ENCODE results near the gene DSCAML1. TPM values are rescaled to one million over a fixed set of nuclear protein-coding genes. Genes with fewer than 3 reads are reported as not detected.

Gene DSCAML1
- total and polyA plus RNA-seq, 7 experiments from 2014 or later = 0.17 to 1.3 (median 0.60) TPM; not detected in 2

GRCh38 chr11:117419482-117420142, 377.4 kb downstream of the DSCAML1 start:
- no peaks in the 10 kb centered on the region for H3K4me1 ChIP-seq (ENCODE audit: control insufficient read depth in 2 of 2, insufficient read depth in 2 of 2, low read length in 2 of 2)
- Mint-ChIP-seq H3K36me3 (no peaks in the 10 kb centered on the region), H3K27ac (no peak overlapping the region), H3K4me3 (no peak overlapping the region), H3K27me3 (peaks cover 0 to 3% (median under 1%) of the 10 kb centered on the region in 5 donors), H3K4me1 (peaks cover 0 to 2% (median 0%) of the 10 kb centered on the region in 7 donors), H3K9me3 (peaks cover 0 to 2% (median 0%) of the 10 kb centered on the region in 11 donors)
- ChIA-PET POLR2A (no interaction called here), CTCF (no interaction called here)
- no peak for ATAC-seq
- H3K27me3 ChIP-seq (ENCODE audit: control insufficient read depth in 2 of 2, insufficient read depth in 2 of 2, low read length in 2 of 2) = no peaks in the 10 kb centered on the region
- no peak overlapping the region for H3K27ac ChIP-seq (ENCODE audit: low read depth, low read length)
- no peak for DNase-seq
- H3K9me3 ChIP-seq (ENCODE audit: control insufficient read depth in 2 of 3, low read length in 3 of 3) = no peaks in the 10 kb centered on the region
- no peak overlapping the region for H3K4me3 ChIP-seq (ENCODE audit: low read length)
- H3K36me3 ChIP-seq (ENCODE audit: control insufficient read depth in 2 of 3, insufficient read depth in 3 of 3, low read length in 3 of 3) = no peaks in the 10 kb centered on the region
- intact Hi-C loops (cut with micrococcal nuclease) = loop anchor here in 1 of 2 donors (10.0 kb wide), 1 partner anchor 525 kb away; no protein-coding TSS in a partner anchor

GRCh38 chr11:117418737-117419481, 378.1 kb downstream of the DSCAML1 start:
- DNase-seq (no peak), ATAC-seq (no peak)
- Histone ChIP-seq H3K9me3 (ENCODE audit: control insufficient read depth in 2 of 3, low read length in 3 of 3) (no peaks in the 10 kb centered on the region), H3K4me1 (ENCODE audit: control insufficient read depth in 2 of 2, insufficient read depth in 2 of 2, low read length in 2 of 2) (no peaks in the 10 kb centered on the region), H3K4me3 (ENCODE audit: low read length) (no peak overlapping the region), H3K27me3 (ENCODE audit: control insufficient read depth in 2 of 2, insufficient read depth in 2 of 2, low read length in 2 of 2) (no peaks in the 10 kb centered on the region), H3K27ac (ENCODE audit: low read depth, low read length) (no peak overlapping the region), H3K36me3 (ENCODE audit: control insufficient read depth in 2 of 3, insufficient read depth in 3 of 3, low read length in 3 of 3) (no peaks in the 10 kb centered on the region)
- Mint-ChIP-seq H3K9me3 (peaks cover 0 to 2% (median 0%) of the 10 kb centered on the region in 11 donors), H3K4me1 (peaks cover 0 to 2% (median 0%) of the 10 kb centered on the region in 7 donors), H3K36me3 (no peaks in the 10 kb centered on the region), H3K27ac (no peak overlapping the region), H3K4me3 (no peak overlapping the region), H3K27me3 (peaks cover 0 to 1% (median 0%) of the 10 kb centered on the region in 5 donors)
- POLR2A ChIA-PET = no interaction called here
- intact Hi-C loops (cut with micrococcal nuclease) = no loop called here
- CTCF ChIA-PET = interaction anchor here (1.4 kb wide), 1 partner anchor 8 kb away, joined by 4 read pairs; no protein-coding TSS in a partner anchor

- H3K4me3 ChIP-seq (ENCODE audit: low read length) = no peak overlapping the region
- no peaks in the 10 kb centered on the region for H3K27me3 Mint-ChIP-seq
These were observed 379.2 kb downstream of the DSCAML1 start for GRCh38 chr11:117417856-117418255.

GRCh38 chr11:117417342-117417741, 379.7 kb downstream of the DSCAML1 start:
- POLR2A ChIA-PET = no interaction called here
- intact Hi-C loops (cut with micrococcal nuclease) = no loop called here

More at GRCh38 chr11:117417856-117418255, 379.2 kb downstream of the DSCAML1 start:
- Histone ChIP-seq H3K27ac (ENCODE audit: low read depth, low read length) (no peak overlapping the region), H3K27me3 (ENCODE audit: control insufficient read depth in 2 of 2, insufficient read depth in 2 of 2, low read length in 2 of 2) (no peaks in the 10 kb centered on the region), H3K36me3 (ENCODE audit: control insufficient read depth in 2 of 3, insufficient read depth in 3 of 3, low read length in 3 of 3) (no peaks in the 10 kb centered on the region), H3K9me3 (ENCODE audit: control insufficient read depth in 2 of 3, low read length in 3 of 3) (no peaks in the 10 kb centered on the region), H3K4me1 (ENCODE audit: control insufficient read depth in 2 of 2, insufficient read depth in 2 of 2, low read length in 2 of 2) (no peaks in the 10 kb centered on the region)
- ChIA-PET CTCF (interaction anchor here (1.4 kb wide), 1 partner anchor 9 kb away, joined by 4 read pairs; no protein-coding TSS in a partner anchor), POLR2A (no interaction called here)
- ATAC-seq (no peak), DNase-seq (no peak)
- H3K4me1 Mint-ChIP-seq = peaks cover 0 to 2% (median 0%) of the 10 kb centered on the region in 7 donors
- no peak overlapping the region for H3K27ac Mint-ChIP-seq
- peaks cover 0 to 5% (median 3%) of the 10 kb centered on the region in 5 donors for H3K36me3 Mint-ChIP-seq
- peaks cover 0 to 2% (median 0%) of the 10 kb centered on the region in 11 donors for H3K9me3 Mint-ChIP-seq
- no peak overlapping the region for H3K4me3 Mint-ChIP-seq
- intact Hi-C loops (cut with micrococcal nuclease) = no loop called here

GRCh38 chr11:117415358-117415896, 381.6 kb downstream of the DSCAML1 start:
- Histone ChIP-seq H3K27ac (ENCODE audit: low read depth, low read length) (no peak overlapping the region), H3K4me3 (ENCODE audit: low read length) (no peak overlapping the region), H3K9me3 (ENCODE audit: control insufficient read depth in 2 of 3, low read length in 3 of 3) (no peaks in the 10 kb centered on the region), H3K27me3 (ENCODE audit: control insufficient read depth in 2 of 2, insufficient read depth in 2 of 2, low read length in 2 of 2) (no peaks in the 10 kb centered on the region), H3K4me1 (ENCODE audit: control insufficient read depth in 2 of 2, insufficient read depth in 2 of 2, low read length in 2 of 2) (no peaks in the 10 kb centered on the region), H3K36me3 (ENCODE audit: control insufficient read depth in 2 of 3, insufficient read depth in 3 of 3, low read length in 3 of 3) (peaks cover 0 to 6% (median 0%) of the 10 kb centered on the region in 3 experiments)
- H3K27me3 Mint-ChIP-seq = no peaks in the 10 kb centered on the region
- ATAC-seq (no peak), DNase-seq (no peak)
- POLR2A ChIA-PET = no interaction called here
- intact Hi-C loops (cut with micrococcal nuclease) = no loop called here
- H3K9me3 Mint-ChIP-seq = peaks cover 0 to 2% (median 0%) of the 10 kb centered on the region in 11 donors
- H3K4me1 Mint-ChIP-seq = peaks cover 0 to 2% (median 0%) of the 10 kb centered on the region in 7 donors
- H3K36me3 Mint-ChIP-seq = peaks cover 0 to 10% (median 3%) of the 10 kb centered on the region in 5 donors
- no peak overlapping the region for H3K4me3 Mint-ChIP-seq
- no peak overlapping the region for H3K27ac Mint-ChIP-seq
- CTCF ChIA-PET = no interaction called here

More at GRCh38 chr11:117417342-117417741, 379.7 kb downstream of the DSCAML1 start:
- Mint-ChIP-seq H3K4me1 (peaks cover 0 to 2% (median 0%) of the 10 kb centered on the region in 7 donors), H3K36me3 (peaks cover 0 to 9% (median 3%) of the 10 kb centered on the region in 5 donors), H3K9me3 (peaks cover 0 to 2% (median 0%) of the 10 kb centered on the region in 11 donors), H3K27ac (no peak overlapping the region), H3K4me3 (no peak overlapping the region), H3K27me3 (no peaks in the 10 kb centered on the region)
- H3K36me3 ChIP-seq (ENCODE audit: control insufficient read depth in 2 of 3, insufficient read depth in 3 of 3, low read length in 3 of 3) = no peaks in the 10 kb centered on the region
- DNase-seq (no peak), ATAC-seq (no peak)
- no peak overlapping the region for H3K27ac ChIP-seq (ENCODE audit: low read depth, low read length)
- H3K4me1 ChIP-seq (ENCODE audit: control insufficient read depth in 2 of 2, insufficient read depth in 2 of 2, low read length in 2 of 2) = no peaks in the 10 kb centered on the region
- CTCF ChIA-PET = interaction anchor here (1.4 kb wide), 1 partner anchor 9 kb away, joined by 4 read pairs; no protein-coding TSS in a partner anchor
- no peaks in the 10 kb centered on the region for H3K27me3 ChIP-seq (ENCODE audit: control insufficient read depth in 2 of 2, insufficient read depth in 2 of 2, low read length in 2 of 2)
- no peak overlapping the region for H3K4me3 ChIP-seq (ENCODE audit: low read length)
- no peaks in the 10 kb centered on the region for H3K9me3 ChIP-seq (ENCODE audit: control insufficient read depth in 2 of 3, low read length in 3 of 3)

GRCh38 chr11:117414724-117415123, 382.3 kb downstream of the DSCAML1 start:
- Histone ChIP-seq H3K27me3 (ENCODE audit: control insufficient read depth in 2 of 2, insufficient read depth in 2 of 2, low read length in 2 of 2) (no peaks in the 10 kb centered on the region), H3K4me1 (ENCODE audit: control insufficient read depth in 2 of 2, insufficient read depth in 2 of 2, low read length in 2 of 2) (no peaks in the 10 kb centered on the region), H3K9me3 (ENCODE audit: control insufficient read depth in 2 of 3, low read length in 3 of 3) (no peaks in the 10 kb centered on the region), H3K27ac (ENCODE audit: low read depth, low read length) (no peak overlapping the region), H3K36me3 (ENCODE audit: control insufficient read depth in 2 of 3, insufficient read depth in 3 of 3, low read length in 3 of 3) (peaks cover 0 to 9% (median 0%) of the 10 kb centered on the region in 3 experiments), H3K4me3 (ENCODE audit: low read length) (no peak overlapping the region)
- Mint-ChIP-seq H3K36me3 (peaks cover 2 to 14% (median 7%) of the 10 kb centered on the region in 5 donors), H3K9me3 (peaks cover 0 to 2% (median 0%) of the 10 kb centered on the region in 11 donors), H3K4me1 (peaks cover 0 to 2% (median 0%) of the 10 kb centered on the region in 7 donors), H3K27me3 (no peaks in the 10 kb centered on the region), H3K27ac (no peak overlapping the region), H3K4me3 (no peak overlapping the region)
- intact Hi-C loops (cut with micrococcal nuclease) = no loop called here
- no peak for ATAC-seq
- DNase-seq = no peak
- CTCF ChIA-PET = no interaction called here
- POLR2A ChIA-PET = no interaction called here
